ELF-1 (cell line): Measurements from ENCODE around the gene OTOP1.
"Not testable (repeated sequence)": the region's sequence is repeated elsewhere in the genome, so short reads cannot be mapped to it uniquely, and the experiment has no call there.

Source experiments
- DNase-seq: peaks from one replicate; pipeline ENCODE4 v3.0.0-alpha.2; 2016; ENCODE audit warnings: low read depth, low spot score

The OTOP1 gene

GRCh38 chr4:4233610-4234009, 6.9 kb upstream of the OTOP1 start:
- DNase-seq: no peak

GRCh38 chr4:4228356-4228668, 1.6 kb upstream of the OTOP1 start:
- DNase-seq: no peak

GRCh38 chr4:4227510-4228355, 1.0 kb upstream of the OTOP1 start:
- no peak for DNase-seq

- DNase-seq: peak; percentile 31
These were observed 669 bp downstream of the OTOP1 start for GRCh38 chr4:4225915-4226605.

GRCh38 chr4:4217113-4217512, 9.6 kb downstream of the OTOP1 start:
- DNase-seq: no peak

GRCh38 chr4:4216648-4217047, 10.1 kb downstream of the OTOP1 start:
- peak; percentile 14 for DNase-seq

GRCh38 chr4:4213674-4214073, 13.1 kb downstream of the OTOP1 start:
- DNase-seq: not testable (repeated sequence)

GRCh38 chr4:4206204-4206603, 20.5 kb downstream of the OTOP1 start:
- DNase-seq: no peak

- DNase-seq: no peak
These were observed 22.4 kb downstream of the OTOP1 start for GRCh38 chr4:4204401-4204745.

- DNase-seq: no peak
These were observed 22.9 kb downstream of the OTOP1 start for GRCh38 chr4:4203688-4204400.

GRCh38 chr4:4202510-4202909, 24.2 kb downstream of the OTOP1 start:
- no peak for DNase-seq

GRCh38 chr4:4200624-4201023, 26.1 kb downstream of the OTOP1 start:
- DNase-seq: peak; percentile 50

- DNase-seq: no peak
These were observed 31.4 kb downstream of the OTOP1 start for GRCh38 chr4:4195354-4195753.

- not testable (repeated sequence) for DNase-seq
These were observed 38.2 kb downstream of the OTOP1 start for GRCh38 chr4:4188557-4188956.

- no peak for DNase-seq
These were observed 41.2 kb downstream of the OTOP1 start for GRCh38 chr4:4185528-4185927.

GRCh38 chr4:4182835-4183568, 43.7 kb downstream of the OTOP1 start:
- DNase-seq: peak; percentile 64

GRCh38 chr4:4170596-4171150, 56.1 kb downstream of the OTOP1 start:
- DNase-seq: no peak

GRCh38 chr4:4167981-4168780, 58.5 kb downstream of the OTOP1 start:
- DNase-seq: peak; percentile 82

- peak; percentile 65 for DNase-seq
These were observed 59.7 kb downstream of the OTOP1 start for GRCh38 chr4:4166986-4167385.

- DNase-seq: not testable (repeated sequence)
These were observed 60.9 kb downstream of the OTOP1 start for GRCh38 chr4:4165701-4166392.
